Adrenal gland (tissue), 5 donors: ENCODE measurements around the gene ASCL3.

Experiments
- POLR2A ChIP-seq, 2 donors: fragments of 450-650 bp; IDR thresholded peaks; one replicate each; pipeline ENCODE4 v1.6.1; 2017; ENCODE audit warnings: antibody characterized with exemption in 2 of 2, mild to moderate bottlenecking in 2 of 2, moderate library complexity in 1 of 2
- TF ChIP-seq, protein P1 (sequence below), 6 experiments: fragments of 450-650 bp in 4 of 6; fragments of 200-600 bp in 2 of 6; sonication (generic) in 1 of 6; IDR thresholded peaks; 1 replicate in 5 of 6; 2 replicates in 1 of 6; pipeline versions ENCODE4 v1.5.1 to v1.8.0; 2016 to 2021; ENCODE audit warnings: antibody characterized with exemption in 6 of 6, mild to moderate bottlenecking in 2 of 6, moderate library complexity in 1 of 6
- donor health status: DM: no; HTN: no; CAD: no.

- TF ChIP-seq, protein P1, sequence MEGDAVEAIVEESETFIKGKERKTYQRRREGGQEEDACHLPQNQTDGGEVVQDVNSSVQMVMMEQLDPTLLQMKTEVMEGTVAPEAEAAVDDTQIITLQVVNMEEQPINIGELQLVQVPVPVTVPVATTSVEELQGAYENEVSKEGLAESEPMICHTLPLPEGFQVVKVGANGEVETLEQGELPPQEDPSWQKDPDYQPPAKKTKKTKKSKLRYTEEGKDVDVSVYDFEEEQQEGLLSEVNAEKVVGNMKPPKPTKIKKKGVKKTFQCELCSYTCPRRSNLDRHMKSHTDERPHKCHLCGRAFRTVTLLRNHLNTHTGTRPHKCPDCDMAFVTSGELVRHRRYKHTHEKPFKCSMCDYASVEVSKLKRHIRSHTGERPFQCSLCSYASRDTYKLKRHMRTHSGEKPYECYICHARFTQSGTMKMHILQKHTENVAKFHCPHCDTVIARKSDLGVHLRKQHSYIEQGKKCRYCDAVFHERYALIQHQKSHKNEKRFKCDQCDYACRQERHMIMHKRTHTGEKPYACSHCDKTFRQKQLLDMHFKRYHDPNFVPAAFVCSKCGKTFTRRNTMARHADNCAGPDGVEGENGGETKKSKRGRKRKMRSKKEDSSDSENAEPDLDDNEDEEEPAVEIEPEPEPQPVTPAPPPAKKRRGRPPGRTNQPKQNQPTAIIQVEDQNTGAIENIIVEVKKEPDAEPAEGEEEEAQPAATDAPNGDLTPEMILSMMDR (IDR thresholded peaks at IDR 0.05): no peak
- TF ChIP-seq POLR2A (IDR thresholded peaks at IDR 0.05): no peak
Measured at GRCh38 chr11:8947230-8947943, 4.6 kb upstream of the ASCL3 start.
